ENCODE results near the gene CPN2. TPM values are rescaled to one million over a fixed set of nuclear protein-coding genes. Genes with fewer than 3 reads are reported as not detected.

CPN2 gene
- total and polyA plus RNA-seq, 9 donors: 0.04 to 0.21 (median 0.07) TPM; not detected in 3

- H3K27me3 ChIP-seq (ENCODE audit: control insufficient read depth, insufficient read depth, low read length): peaks cover 24% of the 10 kb centered on the region
- H3K4me3 ChIP-seq (ENCODE audit: low read length): no peak overlapping the region
- no peaks in the 10 kb centered on the region for H3K9me3 ChIP-seq (replicated peaks; ENCODE audit: control insufficient read depth, low read depth, low read length)
- H3K27ac ChIP-seq (ENCODE audit: low read length): no peak overlapping the region
- no peaks in the 10 kb centered on the region for H3K36me3 ChIP-seq (ENCODE audit: control insufficient read depth, insufficient read depth, low read length)
- DNase-seq: no peak
- 77% methylated on average over 17 of the region's 20 CpGs for WGBS (ENCODE audit: insufficient coverage)
- H3K4me1 ChIP-seq (ENCODE audit: control insufficient read depth, insufficient read depth, low read length): no peaks in the 10 kb centered on the region
Observed at GRCh38 chr3:194382196-194382891, 31.2 kb upstream of the CPN2 start.

- WGBS (ENCODE audit: insufficient coverage): 52% methylated on average over 17 of the region's 17 CpGs
- no peak for DNase-seq
- Histone ChIP-seq H3K27me3 (ENCODE audit: control insufficient read depth, insufficient read depth, low read length) (peaks cover 24% of the 10 kb centered on the region), H3K9me3 (replicated peaks; ENCODE audit: control insufficient read depth, low read depth, low read length) (no peaks in the 10 kb centered on the region), H3K4me1 (ENCODE audit: control insufficient read depth, insufficient read depth, low read length) (no peaks in the 10 kb centered on the region), H3K27ac (ENCODE audit: low read length) (no peak overlapping the region), H3K4me3 (ENCODE audit: low read length) (no peak overlapping the region), H3K36me3 (ENCODE audit: control insufficient read depth, insufficient read depth, low read length) (no peaks in the 10 kb centered on the region)
Observed at GRCh38 chr3:194381460-194381875, 30.3 kb upstream of the CPN2 start.

GRCh38 chr3:194380326-194380725 lies 29.2 kb upstream of the CPN2 start:
- Histone ChIP-seq H3K36me3 (ENCODE audit: control insufficient read depth, insufficient read depth, low read length) (no peaks in the 10 kb centered on the region), H3K9me3 (replicated peaks; ENCODE audit: control insufficient read depth, low read depth, low read length) (no peaks in the 10 kb centered on the region), H3K4me3 (ENCODE audit: low read length) (no peak overlapping the region), H3K4me1 (ENCODE audit: control insufficient read depth, insufficient read depth, low read length) (peaks cover 3% of the 10 kb centered on the region), H3K27me3 (ENCODE audit: control insufficient read depth, insufficient read depth, low read length) (peaks cover 29% of the 10 kb centered on the region), H3K27ac (ENCODE audit: low read length) (no peak overlapping the region)
- WGBS (ENCODE audit: insufficient coverage): 78% methylated on average over 7 of the region's 7 CpGs
- DNase-seq: no peak

GRCh38 chr3:194379651-194380050 lies 28.5 kb upstream of the CPN2 start:
- H3K9me3 ChIP-seq (replicated peaks; ENCODE audit: control insufficient read depth, low read depth, low read length): no peaks in the 10 kb centered on the region
- DNase-seq: no peak
- H3K4me3 ChIP-seq (ENCODE audit: low read length): no peak overlapping the region
- H3K4me1 ChIP-seq (ENCODE audit: control insufficient read depth, insufficient read depth, low read length): peaks cover 6% of the 10 kb centered on the region
- H3K27me3 ChIP-seq (ENCODE audit: control insufficient read depth, insufficient read depth, low read length): peaks cover 32% of the 10 kb centered on the region
- 71% methylated on average over 6 of the region's 9 CpGs for WGBS (ENCODE audit: insufficient coverage)
- no peak overlapping the region for H3K27ac ChIP-seq (ENCODE audit: low read length)
- H3K36me3 ChIP-seq (ENCODE audit: control insufficient read depth, insufficient read depth, low read length): no peaks in the 10 kb centered on the region

- H3K27me3 ChIP-seq (ENCODE audit: control insufficient read depth, insufficient read depth, low read length): peaks cover 33% of the 10 kb centered on the region
- H3K4me3 ChIP-seq (ENCODE audit: low read length): no peak overlapping the region
- peaks cover 6% of the 10 kb centered on the region for H3K4me1 ChIP-seq (ENCODE audit: control insufficient read depth, insufficient read depth, low read length)
- DNase-seq: no peak
- H3K9me3 ChIP-seq (replicated peaks; ENCODE audit: control insufficient read depth, low read depth, low read length): no peaks in the 10 kb centered on the region
- 84% methylated on average over 4 of the region's 6 CpGs for WGBS (ENCODE audit: insufficient coverage)
- no peaks in the 10 kb centered on the region for H3K36me3 ChIP-seq (ENCODE audit: control insufficient read depth, insufficient read depth, low read length)
- H3K27ac ChIP-seq (ENCODE audit: low read length): no peak overlapping the region
Observed at GRCh38 chr3:194379231-194379630, 28.1 kb upstream of the CPN2 start.

- peaks cover 6% of the 10 kb centered on the region for H3K4me1 ChIP-seq (ENCODE audit: control insufficient read depth, insufficient read depth, low read length)
- no peak for DNase-seq
- H3K27me3 ChIP-seq (ENCODE audit: control insufficient read depth, insufficient read depth, low read length): peaks cover 27% of the 10 kb centered on the region
- no peak overlapping the region for H3K4me3 ChIP-seq (ENCODE audit: low read length)
- no CpG with 5 or more reads among the region's 1 CpG for WGBS (ENCODE audit: insufficient coverage)
- H3K36me3 ChIP-seq (ENCODE audit: control insufficient read depth, insufficient read depth, low read length): no peaks in the 10 kb centered on the region
- no peaks in the 10 kb centered on the region for H3K9me3 ChIP-seq (replicated peaks; ENCODE audit: control insufficient read depth, low read depth, low read length)
- no peak overlapping the region for H3K27ac ChIP-seq (ENCODE audit: low read length)
Observed at GRCh38 chr3:194377708-194378107, 26.6 kb upstream of the CPN2 start.

- 60% methylated on average over 6 of the region's 10 CpGs for WGBS (ENCODE audit: insufficient coverage)
- no peaks in the 10 kb centered on the region for H3K36me3 ChIP-seq (ENCODE audit: control insufficient read depth, insufficient read depth, low read length)
- peaks cover 24% of the 10 kb centered on the region for H3K27me3 ChIP-seq (ENCODE audit: control insufficient read depth, insufficient read depth, low read length)
- DNase-seq: no peak
- no peaks in the 10 kb centered on the region for H3K9me3 ChIP-seq (replicated peaks; ENCODE audit: control insufficient read depth, low read depth, low read length)
- peaks cover 6% of the 10 kb centered on the region for H3K4me1 ChIP-seq (ENCODE audit: control insufficient read depth, insufficient read depth, low read length)
- no peak overlapping the region for H3K27ac ChIP-seq (ENCODE audit: low read length)
- no peak overlapping the region for H3K4me3 ChIP-seq (ENCODE audit: low read length)
Observed at GRCh38 chr3:194376241-194376560, 25.1 kb upstream of the CPN2 start.

- H3K27me3 ChIP-seq (ENCODE audit: control insufficient read depth, insufficient read depth, low read length): peaks cover 26% of the 10 kb centered on the region
- DNase-seq: no peak
- no peak overlapping the region for H3K4me3 ChIP-seq (ENCODE audit: low read length)
- 35% methylated on average over 4 of the region's 15 CpGs for WGBS (ENCODE audit: insufficient coverage)
- no peak overlapping the region for H3K27ac ChIP-seq (ENCODE audit: low read length)
- no peaks in the 10 kb centered on the region for H3K36me3 ChIP-seq (ENCODE audit: control insufficient read depth, insufficient read depth, low read length)
- no peaks in the 10 kb centered on the region for H3K9me3 ChIP-seq (replicated peaks; ENCODE audit: control insufficient read depth, low read depth, low read length)
- H3K4me1 ChIP-seq (ENCODE audit: control insufficient read depth, insufficient read depth, low read length): peaks cover 6% of the 10 kb centered on the region
Observed at GRCh38 chr3:194375473-194376240, 24.5 kb upstream of the CPN2 start.

GRCh38 chr3:194374935-194375334 lies 23.8 kb upstream of the CPN2 start:
- peaks cover 29% of the 10 kb centered on the region for H3K27me3 ChIP-seq (ENCODE audit: control insufficient read depth, insufficient read depth, low read length)
- no peaks in the 10 kb centered on the region for H3K36me3 ChIP-seq (ENCODE audit: control insufficient read depth, insufficient read depth, low read length)
- H3K4me1 ChIP-seq (ENCODE audit: control insufficient read depth, insufficient read depth, low read length): peaks cover 6% of the 10 kb centered on the region
- DNase-seq: no peak
- H3K27ac ChIP-seq (ENCODE audit: low read length): no peak overlapping the region
- WGBS (ENCODE audit: insufficient coverage): 7% methylated on average over 7 of the region's 10 CpGs
- no peaks in the 10 kb centered on the region for H3K9me3 ChIP-seq (replicated peaks; ENCODE audit: control insufficient read depth, low read depth, low read length)
- no peak overlapping the region for H3K4me3 ChIP-seq (ENCODE audit: low read length)

GRCh38 chr3:194373899-194374298 lies 22.8 kb upstream of the CPN2 start:
- Histone ChIP-seq H3K4me3 (ENCODE audit: low read length) (no peak overlapping the region), H3K27me3 (ENCODE audit: control insufficient read depth, insufficient read depth, low read length) (peaks cover 33% of the 10 kb centered on the region), H3K9me3 (replicated peaks; ENCODE audit: control insufficient read depth, low read depth, low read length) (no peaks in the 10 kb centered on the region), H3K36me3 (ENCODE audit: control insufficient read depth, insufficient read depth, low read length) (no peaks in the 10 kb centered on the region), H3K27ac (ENCODE audit: low read length) (no peak overlapping the region), H3K4me1 (ENCODE audit: control insufficient read depth, insufficient read depth, low read length) (peaks cover 15% of the 10 kb centered on the region)
- WGBS (ENCODE audit: insufficient coverage): 75% methylated on average over 3 of the region's 8 CpGs
- DNase-seq: no peak

Measured in muscle of leg (tissue), 11 donors.